Urothelium cell line (cell line): ENCODE results near the gene RIMBP3C.
"Not testable (repeated sequence)": the region's sequence is repeated elsewhere in the genome, so short reads cannot be mapped to it uniquely, and the experiment has no call there.

ENCODE experiments used
- DNase-seq: peaks from one replicate; pipeline ENCODE4 v3.0.0; 2011; ENCODE audit warnings: low spot score, mixed read lengths
- FAIRE-seq: peaks from 2 replicates; lab custom pipeline; 2011; peaks lifted over from hg19 to GRCh38; lab: Jason Lieb, UNC

The RIMBP3C gene

DNA sequence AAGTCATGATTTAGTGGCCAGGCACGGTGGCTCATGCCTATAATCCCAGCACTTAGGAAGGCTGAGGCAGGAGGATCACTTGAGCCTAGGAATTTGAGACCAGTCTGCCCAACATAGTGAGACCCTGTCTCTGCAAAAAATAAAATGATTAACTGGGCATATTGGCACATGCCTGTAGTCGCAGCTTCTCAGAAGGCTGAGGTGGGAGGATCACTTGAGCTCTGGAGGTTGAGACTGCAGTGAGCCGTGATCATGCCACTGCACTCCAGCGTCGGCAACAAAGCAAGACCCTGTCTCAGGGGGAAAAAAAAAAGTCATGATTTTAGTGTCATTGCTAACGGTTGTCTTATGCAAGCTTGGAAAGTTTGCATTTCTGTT, 28.2 kb upstream of the RIMBP3C start:
- no peak for FAIRE-seq

DNA sequence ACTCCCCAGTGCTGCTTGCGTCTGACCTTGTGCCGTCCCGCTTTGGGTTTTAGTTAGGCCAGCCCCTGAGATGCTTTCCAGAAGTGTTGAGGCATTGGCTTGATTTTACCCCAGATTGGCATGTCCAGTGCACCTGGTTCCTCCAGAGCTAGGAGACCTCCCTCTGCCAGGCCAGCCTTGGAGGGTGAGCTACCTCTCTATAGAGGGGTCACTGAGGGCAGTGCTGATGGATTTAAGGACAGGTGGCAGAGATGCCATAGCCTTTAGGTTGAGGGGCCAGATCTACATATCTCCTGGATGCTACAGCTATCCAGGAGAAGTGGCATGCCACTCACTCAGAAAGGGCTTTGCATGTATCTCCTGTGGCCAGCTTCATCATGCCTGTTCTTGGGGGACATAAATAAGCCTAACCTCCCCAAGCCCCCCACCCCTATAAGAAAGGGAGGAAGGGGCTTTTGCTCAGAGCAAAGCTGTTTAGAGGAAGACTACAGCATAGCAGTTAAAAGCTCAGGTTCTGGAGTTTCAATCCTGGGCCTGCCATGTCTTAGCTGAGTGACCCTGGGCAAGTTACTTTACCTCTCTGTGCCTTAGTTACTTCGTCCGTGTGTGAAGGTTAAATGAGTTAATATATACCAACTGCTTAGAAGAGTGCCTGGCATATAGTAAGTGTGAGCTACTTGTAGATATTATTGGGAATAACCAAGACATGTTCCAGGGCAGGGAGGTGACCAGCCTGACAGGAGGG, 22.7 kb upstream of the RIMBP3C start:
- DNase-seq (no peak), FAIRE-seq (no peak)

More for the DNA sequence above, 28.2 kb upstream of the RIMBP3C start:
- no peak for DNase-seq

DNA sequence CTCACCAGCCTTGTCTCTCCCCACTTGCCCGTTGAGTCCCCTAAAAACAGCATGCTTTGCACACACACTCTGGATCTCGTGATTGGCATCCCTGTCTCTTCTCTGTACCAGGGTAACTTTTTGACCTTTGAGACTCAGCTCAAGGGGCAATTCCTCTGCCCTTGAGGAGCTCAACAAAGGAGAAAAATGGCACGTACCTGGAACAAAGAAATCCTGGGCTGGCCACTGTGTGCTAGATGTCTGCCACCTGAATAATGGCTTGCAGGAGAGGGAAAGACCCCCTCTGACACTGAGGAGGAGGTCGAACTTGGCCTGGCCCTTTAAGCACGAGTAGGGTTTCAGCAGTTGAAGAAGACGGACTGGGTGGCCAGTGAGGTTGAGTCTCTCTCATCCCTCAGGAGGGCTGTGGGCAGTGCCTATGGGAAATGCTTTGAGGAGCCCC, 22.1 kb upstream of the RIMBP3C start:
- DNase-seq, result no peak

DNA sequence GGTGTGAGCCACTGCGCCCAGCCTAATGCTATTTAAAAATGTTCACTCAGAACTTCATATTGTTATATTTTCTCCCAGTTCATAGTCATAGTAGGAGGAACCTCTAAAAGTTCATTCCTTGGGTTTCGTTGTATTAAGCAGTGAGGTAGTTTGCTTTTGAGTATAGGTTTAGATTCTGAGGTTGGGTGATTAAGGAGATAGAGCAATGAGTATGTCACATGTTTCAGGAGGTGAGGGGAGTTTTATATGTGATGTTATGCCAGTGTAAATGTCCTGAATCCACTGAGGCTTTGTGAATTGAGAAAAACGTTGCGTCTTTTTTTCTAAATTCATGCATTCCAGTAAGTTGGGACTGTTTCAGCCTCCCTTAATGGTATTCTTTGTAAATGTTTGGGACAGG, 20.4 kb upstream of the RIMBP3C start:
- DNase-seq, result no peak
- no peak for FAIRE-seq

More for the DNA sequence above, 22.1 kb upstream of the RIMBP3C start:
- FAIRE-seq, result no peak

DNA sequence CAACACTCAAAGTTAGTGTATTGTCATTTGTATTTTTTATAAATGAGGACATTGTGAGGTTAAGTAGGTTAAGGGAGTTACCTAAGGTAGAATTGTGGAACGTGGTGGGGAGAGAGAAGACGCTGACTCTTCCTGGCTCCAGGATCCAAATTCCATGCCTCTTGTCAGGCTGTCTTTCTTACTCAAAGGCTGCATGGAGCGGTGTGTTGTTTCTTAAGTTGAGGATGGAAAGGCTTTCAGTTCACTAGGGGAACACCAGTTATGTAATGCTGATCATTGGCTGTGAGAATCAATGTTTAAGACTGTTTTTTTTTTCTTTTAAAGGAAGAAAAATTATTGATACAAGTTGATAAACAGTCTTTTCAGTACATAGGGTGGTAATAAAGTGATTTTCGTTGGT, 19.1 kb upstream of the RIMBP3C start:
- DNase-seq (no peak), FAIRE-seq (no peak)

DNA sequence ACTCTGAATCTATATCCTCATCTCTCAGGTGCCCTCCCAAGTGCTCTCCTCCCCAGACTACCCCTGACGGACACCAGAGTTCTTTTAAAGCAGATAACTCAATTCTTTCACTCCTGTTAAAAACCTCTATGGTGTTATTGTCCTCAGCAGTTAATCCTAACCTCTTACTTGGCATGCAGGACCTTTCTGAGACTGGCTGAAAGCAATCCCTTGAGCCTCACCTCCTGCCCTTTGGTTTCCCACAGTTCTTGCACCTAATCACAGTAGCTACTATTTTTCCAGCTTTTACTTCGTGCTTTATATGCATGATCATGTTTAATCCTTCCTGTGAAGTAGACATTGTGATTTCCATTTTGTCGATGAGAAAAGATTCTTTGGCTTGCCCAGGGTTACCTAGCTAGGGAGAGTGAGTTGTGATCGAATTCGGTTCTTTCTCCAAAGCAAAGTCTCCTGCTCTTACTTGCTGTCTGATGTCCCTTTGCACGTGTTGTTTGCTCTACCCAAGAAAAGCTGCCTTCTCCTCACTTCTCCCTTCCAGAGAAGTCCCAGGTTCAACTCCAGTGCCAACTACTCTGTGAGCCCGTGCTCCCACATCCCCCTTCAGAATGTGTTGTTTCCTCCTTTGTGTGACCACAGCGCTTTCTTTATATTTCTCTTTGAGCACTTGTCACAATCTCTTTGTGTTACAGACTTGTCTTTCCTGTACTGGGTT, 18.4 kb upstream of the RIMBP3C start:
- no peak for FAIRE-seq
- DNase-seq, result no peak

DNA sequence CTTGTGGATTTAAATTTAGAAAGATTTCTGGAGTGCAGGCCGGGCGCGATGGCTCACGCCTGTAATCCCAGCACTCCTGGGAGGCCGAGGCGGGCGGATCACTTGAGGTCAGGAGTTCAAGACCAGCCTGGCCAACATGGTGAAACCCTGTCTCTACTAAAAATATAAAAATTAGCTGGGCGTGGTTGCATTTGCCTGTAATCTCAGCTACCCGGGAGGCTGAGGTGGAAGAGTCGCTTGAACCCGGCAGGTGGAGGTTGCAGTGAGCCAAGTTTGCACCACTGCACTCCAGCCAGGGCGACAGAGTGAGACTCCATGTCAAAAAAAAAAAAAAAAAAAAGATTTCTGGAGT, 17.8 kb upstream of the RIMBP3C start:
- DNase-seq, FAIRE-seq: not testable (repeated sequence)

DNA sequence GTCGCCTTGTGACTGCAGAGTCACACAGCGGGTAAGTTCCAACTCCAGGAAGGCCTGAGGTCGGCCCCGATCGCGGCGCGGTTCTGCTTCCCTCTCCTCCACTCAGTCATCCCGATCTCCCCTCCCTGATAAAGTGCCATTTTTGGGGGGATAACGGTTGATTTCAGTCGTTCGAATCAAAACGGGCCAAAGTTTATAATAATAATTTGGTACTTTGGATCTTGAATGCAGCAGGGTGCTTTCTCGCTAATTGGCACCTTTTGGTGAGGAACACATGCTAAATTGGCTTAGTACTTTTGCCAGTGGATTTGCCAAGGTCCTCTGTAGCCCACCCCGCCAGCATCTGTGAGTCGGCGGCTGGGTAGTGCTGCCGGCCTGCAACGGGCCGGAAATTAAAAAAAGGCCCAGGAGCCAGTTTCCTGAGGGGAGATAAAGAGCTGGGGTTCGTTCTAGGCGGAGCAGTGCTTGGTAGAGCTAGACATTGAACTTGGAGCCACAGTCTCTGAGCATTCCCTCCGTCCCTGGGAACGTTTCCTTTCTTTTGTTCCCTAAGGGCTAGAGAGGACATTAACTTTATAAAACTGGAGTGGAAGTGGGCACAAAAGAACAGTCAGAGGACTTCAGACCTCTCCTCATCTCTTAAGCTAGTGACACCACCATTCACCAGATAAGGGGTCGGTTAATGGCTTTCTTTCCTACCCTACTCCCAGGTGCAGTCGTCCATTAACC, 17.2 kb upstream of the RIMBP3C start:
- FAIRE-seq (no peak), DNase-seq (no peak)

DNA sequence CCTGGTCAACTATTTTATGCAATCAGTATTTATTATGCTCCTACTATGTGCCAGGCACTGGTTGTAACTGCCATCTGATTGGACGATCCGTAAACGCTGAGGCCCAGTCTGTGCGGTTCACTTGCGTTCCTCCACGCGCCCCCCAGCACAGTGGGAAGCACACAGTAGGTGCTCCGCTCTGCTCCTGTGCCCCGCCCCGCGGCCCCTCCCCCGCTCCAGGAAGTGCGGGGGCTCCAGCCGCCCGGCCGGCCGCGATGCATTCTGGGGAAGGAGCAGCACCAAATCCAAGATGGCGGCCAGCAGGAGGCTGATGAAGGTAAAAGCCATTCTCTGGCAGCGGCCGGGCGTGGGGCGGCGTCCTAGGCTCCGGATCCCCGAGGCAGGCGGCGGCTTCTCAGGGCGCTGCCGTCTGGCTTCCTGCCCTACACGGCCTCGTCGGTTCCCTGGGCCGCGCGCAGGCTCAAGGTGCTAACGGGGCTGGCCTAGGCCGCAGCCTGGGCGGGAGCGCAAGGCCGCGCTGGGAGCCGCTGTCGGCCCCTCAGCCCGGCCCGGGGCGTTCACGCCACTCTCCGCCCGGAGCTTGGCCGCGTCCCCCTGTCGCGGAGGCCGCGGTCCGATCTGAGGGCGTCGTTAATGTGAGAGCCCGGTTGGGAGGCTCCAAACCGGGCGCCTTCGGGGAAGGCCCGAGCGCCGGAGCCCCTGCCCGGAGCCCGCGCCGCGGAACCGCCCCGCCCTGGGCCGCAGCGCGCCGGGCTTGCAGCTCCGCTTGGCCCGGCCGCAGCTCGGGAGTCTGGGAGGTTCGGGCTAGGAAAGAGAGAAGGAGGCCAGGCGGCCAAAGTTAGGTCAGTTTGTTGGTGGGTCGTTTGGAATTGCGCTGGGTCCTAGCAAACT, 16.4 kb upstream of the RIMBP3C start, which contains the start of gene UBE2L3:
Gene UBE2L3, plus strand, starts transcription at position 259 of the 891 bp plus-strand sequence. Its CDS starts 31 bp downstream, at position 290.
- no peak for FAIRE-seq
- peak; percentile 98 for DNase-seq

DNA sequence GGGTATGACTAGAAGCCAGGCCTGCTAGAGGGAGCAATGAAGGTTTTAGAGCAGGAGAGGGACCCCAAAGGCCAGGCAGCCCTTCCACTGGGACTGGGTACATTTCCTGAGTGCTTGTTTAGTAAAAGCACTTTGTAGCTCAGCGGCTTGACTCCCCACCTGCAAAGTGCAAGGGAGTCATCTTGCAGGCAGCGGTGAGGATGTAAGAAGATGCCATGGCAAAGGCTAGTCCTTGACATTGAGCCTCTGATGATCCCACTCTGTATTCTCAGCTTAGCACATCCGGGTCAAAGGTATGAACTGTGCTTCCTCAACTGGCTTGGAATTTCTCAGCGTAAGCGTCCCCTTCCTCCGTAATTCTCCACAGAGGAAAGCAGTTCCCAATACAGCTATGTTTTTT, 13.2 kb upstream of the RIMBP3C start:
- FAIRE-seq, result no peak

DNA sequence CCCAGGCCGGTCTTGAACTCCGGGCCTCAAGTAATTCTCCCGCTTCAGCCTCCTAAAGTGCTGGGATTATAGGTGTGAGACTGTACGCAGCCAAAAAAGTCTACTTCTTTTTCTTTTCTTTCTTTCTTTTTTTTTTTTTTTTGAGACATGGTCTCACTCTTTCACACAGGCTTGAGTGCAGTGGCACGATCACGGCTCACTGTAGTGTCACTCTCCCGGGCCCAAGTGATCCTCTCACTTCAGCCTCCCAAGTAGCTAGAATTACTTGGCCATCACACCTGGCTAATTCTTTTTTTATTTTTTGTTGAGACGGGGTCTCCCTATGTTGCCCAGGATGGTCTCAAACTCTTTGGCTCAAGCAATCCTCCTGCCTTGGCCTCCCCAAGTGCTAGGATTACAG, 12.7 kb upstream of the RIMBP3C start:
- FAIRE-seq (no peak), DNase-seq (no peak)

More for the DNA sequence above, 13.2 kb upstream of the RIMBP3C start:
- DNase-seq, result no peak

DNA sequence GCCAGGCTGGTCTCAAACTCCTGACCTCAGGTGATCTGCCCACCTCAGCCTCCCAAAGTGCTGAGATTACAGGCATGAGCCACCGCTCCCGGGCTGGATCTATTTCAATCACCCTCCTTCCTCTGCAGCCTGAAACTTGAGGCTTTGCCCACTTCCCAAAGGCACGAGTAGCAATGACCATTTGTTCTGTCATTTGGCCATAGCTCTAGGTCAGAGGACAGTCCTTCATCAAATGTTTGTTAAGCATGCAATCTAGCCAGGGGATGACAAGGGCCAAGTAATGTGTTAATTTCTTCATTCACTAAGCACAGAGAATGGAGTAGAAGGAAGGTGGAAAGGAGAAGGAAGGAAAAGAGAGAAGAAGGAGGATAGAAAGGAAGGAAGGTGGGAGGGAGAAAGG, 9.4 kb upstream of the RIMBP3C start:
- not testable (repeated sequence) for FAIRE-seq, DNase-seq

DNA sequence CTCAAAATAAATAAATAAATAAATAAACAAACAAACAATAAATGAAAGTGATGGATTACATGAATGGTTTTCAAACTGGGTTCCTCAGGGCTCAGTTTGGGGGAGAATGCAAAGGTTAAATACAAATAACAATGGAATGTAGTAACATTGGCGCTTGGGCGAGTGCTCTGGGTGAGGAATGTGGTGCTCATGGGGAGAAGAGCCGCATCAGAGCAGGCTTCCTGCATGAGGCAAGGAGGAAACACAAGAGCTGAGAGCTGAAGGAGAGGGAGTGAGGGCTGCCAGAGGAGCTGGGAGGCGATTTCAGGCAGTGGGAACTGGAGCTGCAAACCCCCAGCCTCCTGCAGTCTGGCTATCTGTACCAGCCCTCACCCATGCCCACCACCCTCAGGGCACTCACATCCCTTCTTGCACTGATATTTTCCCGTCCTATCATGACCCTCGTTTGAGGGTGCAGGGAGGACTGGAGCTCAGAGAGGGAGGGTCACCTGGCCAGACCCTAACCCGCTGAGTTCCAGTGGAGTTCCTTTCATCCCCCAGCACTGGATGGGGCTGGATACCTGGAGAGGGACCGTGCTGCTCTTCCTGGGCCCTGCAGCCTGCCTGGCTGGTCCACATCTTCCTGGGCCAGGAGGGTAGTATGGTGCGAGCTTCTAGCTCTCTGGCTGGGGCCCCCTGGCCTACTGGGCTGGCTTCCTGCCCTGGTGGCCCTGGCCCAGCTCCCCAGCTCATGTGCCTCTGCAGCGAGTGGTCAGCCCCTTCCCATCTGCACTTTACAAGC, 8.3 kb upstream of the RIMBP3C start:
- FAIRE-seq, DNase-seq: not testable (repeated sequence)

DNA sequence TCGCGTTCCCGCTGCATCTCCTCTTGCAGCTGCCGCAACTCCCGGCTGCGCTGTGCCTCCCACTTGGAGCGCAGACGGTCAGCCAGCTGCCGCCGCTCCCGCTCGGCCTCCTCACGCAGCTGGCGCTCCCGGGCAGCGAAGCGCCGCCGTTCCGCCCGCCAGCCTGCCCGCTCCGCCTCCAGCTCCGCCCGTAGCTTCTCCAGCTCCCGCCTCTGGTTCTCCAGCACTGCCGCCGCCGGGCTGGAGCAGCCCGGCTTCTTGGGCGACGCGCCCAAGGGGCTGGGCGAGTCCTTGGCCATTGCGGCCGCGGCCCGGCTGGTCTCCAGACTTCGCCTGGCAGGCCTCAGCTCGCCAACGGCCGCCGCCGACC, 598 bp downstream of the RIMBP3C start:
- FAIRE-seq, DNase-seq: not testable (repeated sequence)

DNA sequence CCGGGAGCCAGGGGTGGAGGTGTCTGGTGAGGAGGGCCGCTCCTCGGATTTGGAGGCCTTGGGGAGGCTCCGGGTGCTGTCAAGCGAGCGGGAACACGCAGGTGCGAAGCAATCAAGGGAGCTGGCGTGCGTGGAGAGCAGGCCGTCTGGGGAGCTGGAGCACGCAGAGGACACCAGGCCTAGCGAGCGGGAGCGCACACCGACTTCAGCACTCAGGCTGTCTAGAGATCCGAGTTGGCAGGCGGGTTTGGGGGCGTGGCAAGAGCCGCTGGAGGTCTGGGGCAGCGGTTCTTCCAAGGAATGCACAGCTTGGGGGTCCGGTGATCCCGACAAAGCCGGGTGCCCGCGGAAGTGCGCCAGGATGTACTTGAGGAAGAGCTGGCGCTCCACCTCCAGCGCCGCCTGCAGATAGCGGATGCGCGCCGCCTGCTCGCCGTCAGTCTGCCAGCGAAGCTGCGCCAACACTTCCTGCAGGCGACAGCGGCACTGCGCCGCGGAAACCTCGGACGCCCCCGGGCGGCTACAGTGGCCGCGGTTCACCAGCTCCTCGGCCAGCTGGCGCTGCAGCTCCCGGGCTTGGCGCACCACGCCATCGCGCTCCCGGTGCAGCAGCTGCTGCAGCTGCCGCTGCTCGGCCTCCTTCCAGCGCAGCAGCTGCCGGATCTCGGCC, 1.1 kb downstream of the RIMBP3C start:
- FAIRE-seq, result not testable (repeated sequence)

DNA sequence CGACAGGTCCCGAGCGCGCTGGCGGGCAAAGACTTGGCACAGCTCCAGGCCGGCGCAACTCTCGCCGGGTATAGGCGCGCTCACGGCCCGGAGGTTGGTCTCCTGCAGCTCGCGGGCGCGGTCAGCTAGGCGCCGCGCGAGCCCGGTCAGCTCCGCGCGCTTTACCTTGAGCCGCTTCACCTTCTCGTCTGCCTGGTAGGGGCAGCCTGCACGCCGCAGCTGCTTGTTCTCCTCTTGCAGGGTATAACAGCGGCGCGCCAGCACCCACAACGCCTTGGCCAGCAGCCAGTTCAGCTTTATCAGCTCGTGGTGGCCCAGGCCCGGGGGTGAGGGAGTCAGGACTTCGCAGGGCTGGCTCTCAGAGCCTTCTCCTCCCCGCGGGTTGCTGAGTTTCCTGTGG, 1.7 kb downstream of the RIMBP3C start:
- not testable (repeated sequence) for FAIRE-seq, DNase-seq

More for the DNA sequence above, 1.1 kb downstream of the RIMBP3C start:
- not testable (repeated sequence) for DNase-seq

DNA sequence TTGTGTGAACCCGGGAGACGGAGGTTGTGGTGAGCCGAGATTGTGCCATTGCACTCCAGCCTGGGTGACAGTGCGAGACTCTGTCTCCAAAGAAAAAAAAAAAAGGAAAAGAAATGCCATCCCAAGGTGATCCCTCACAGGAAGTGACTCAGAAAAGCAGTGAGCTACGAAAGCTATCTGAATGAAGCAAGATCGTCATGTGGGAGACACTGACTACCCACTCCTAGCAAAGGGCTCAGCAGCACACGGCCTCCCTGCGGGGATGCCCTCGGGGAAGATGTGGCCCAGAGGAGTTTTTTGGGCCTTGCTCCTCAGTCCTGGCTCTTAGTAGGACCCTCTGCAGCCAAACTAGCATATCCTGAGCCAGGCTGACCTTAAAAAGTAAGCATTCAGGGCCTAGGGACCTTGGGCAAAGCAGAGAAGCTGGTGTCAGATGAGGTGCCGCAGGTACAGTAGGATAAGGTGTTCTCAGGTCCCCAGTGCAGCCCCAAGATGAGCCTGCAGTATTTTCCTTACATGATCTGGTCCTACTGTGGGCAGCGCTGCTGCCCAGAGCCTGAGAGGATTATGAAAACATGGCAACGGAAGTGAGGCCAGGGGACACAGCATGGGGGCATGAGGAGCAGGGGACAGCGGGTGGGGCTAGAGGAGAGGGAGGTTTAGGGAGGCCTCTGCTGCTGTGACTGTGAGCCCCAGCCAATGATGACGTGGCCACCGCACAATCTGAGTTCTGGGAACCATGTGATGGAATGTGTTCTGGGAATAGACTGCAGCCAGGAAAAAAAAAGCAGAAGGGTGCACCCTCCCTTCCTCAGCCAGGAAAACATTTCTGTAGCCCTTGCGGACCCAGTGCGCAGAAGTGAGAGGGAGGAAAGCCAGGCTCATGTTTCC, 6.6 kb downstream of the RIMBP3C start:
- not testable (repeated sequence) for FAIRE-seq, DNase-seq

DNA sequence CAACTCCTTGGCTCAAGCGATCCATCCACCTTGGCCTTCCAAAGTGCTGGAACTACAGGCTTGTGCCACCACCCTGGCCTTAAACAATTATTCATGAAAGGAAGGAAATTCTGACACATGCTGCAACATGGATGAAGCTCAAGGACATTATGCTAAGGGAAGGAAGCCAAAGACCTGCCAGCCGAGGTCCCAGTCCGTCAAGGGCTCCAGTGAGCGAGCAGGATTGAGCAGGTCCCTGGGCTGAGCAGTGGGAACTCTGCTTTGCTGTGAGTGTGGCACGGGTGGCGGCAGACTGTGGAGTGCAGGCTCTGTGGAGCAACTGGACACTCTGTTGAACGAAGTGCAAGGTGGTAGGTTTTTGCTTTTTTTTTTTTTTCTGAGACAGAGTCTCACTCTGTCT, 11.4 kb downstream of the RIMBP3C start:
- not testable (repeated sequence) for FAIRE-seq, DNase-seq
